NCI-H1930 (cell line): ENCODE results near the gene KIF26B.

Experiments used
- DNase-seq, 2 experiments: peaks; one replicate each; lab custom pipeline; 2025; lab: John Stamatoyannopoulos, UW

KIF26B gene

GRCh38 chr1:245566952-245567351, 412.2 kb downstream of the KIF26B start:
- no peak for DNase-seq

- no peak for DNase-seq
Measured at GRCh38 chr1:245571815-245572294, 417.1 kb downstream of the KIF26B start.

GRCh38 chr1:245572709-245573108, 417.9 kb downstream of the KIF26B start:
- no peak for DNase-seq

- no peak for DNase-seq
Measured at GRCh38 chr1:245575710-245576109, 420.9 kb downstream of the KIF26B start.

GRCh38 chr1:245576323-245576722, 421.5 kb downstream of the KIF26B start:
- no peak for DNase-seq

GRCh38 chr1:245577191-245578157, 422.7 kb downstream of the KIF26B start:
- peak; percentile 61 to 72 for DNase-seq

GRCh38 chr1:245578308-245578707, 423.5 kb downstream of the KIF26B start:
- no peak for DNase-seq

- no peak for DNase-seq
Measured at GRCh38 chr1:245578771-245579170, 424.0 kb downstream of the KIF26B start.

GRCh38 chr1:245579881-245580280, 425.1 kb downstream of the KIF26B start:
- DNase-seq = no peak

GRCh38 chr1:245580651-245581050, 425.9 kb downstream of the KIF26B start:
- no peak for DNase-seq

GRCh38 chr1:245582026-245582425, 427.2 kb downstream of the KIF26B start:
- no peak for DNase-seq

GRCh38 chr1:245583081-245583480, 428.3 kb downstream of the KIF26B start:
- no peak for DNase-seq

- DNase-seq = no peak
Measured at GRCh38 chr1:245583575-245584330, 429.0 kb downstream of the KIF26B start.

- DNase-seq = no peak
Measured at GRCh38 chr1:245585252-245585959, 430.6 kb downstream of the KIF26B start.

- DNase-seq = no peak
Measured at GRCh38 chr1:245587435-245588115, 432.8 kb downstream of the KIF26B start.

GRCh38 chr1:245588116-245588639, 433.4 kb downstream of the KIF26B start:
- no peak for DNase-seq

- no peak for DNase-seq
Measured at GRCh38 chr1:245589316-245589715, 434.5 kb downstream of the KIF26B start.

- DNase-seq = no peak
Measured at GRCh38 chr1:245589906-245590305, 435.1 kb downstream of the KIF26B start.

- DNase-seq = no peak
Measured at GRCh38 chr1:245590726-245591125, 435.9 kb downstream of the KIF26B start.

- no peak for DNase-seq
Measured at GRCh38 chr1:245591346-245592188, 436.8 kb downstream of the KIF26B start.

GRCh38 chr1:245592189-245592460, 437.3 kb downstream of the KIF26B start:
- DNase-seq = no peak
